GM23248 (cell line): Measurements from ENCODE around the gene KISS1R.

Experiments
- EZH2 ChIP-seq: fragments of 200-600 bp; sonication (generic); IDR thresholded peaks from 2 replicates; pipeline ENCODE4 v1.6.1; 2018; ENCODE audit warnings: antibody characterized with exemption, mild to moderate bottlenecking; ENCODE audit not compliant: insufficient read depth, poor library complexity, severe bottlenecking
- EZH2phosphoT487 ChIP-seq: fragments of 200-600 bp; sonication (generic); IDR thresholded peaks from 2 replicates; pipeline ENCODE4 v1.6.1; 2018; ENCODE audit warnings: antibody characterized with exemption, moderate library complexity, mild to moderate bottlenecking, low read depth; ENCODE audit not compliant: insufficient read depth

DNA sequence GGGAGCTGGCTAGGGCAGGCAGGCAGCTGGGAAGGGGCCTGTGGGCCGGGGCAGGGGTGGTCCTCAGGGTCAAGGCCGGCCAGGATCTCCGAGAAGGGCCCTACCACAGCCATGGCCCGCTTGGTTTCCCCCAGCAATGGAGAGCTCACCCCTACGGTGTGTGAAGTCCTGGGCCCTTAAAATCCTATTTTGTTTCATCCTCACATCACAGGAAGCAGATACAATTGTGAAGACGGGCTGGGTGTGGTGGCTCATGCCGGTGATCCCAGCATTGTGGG lies 15.1 kb upstream of the KISS1R start:
- no peak for TF ChIP-seq EZH2phosphoT487
- no peak for TF ChIP-seq EZH2
